ENCODE measurements around the gene MSMO1.
A peak's percentile ranks its signal among the peaks of the same experiment; 100 is the strongest.
"Not testable (repeated sequence)": the region's sequence is repeated elsewhere in the genome, so short reads cannot be mapped to it uniquely, and the experiment has no call there.

Gene MSMO1

GRCh38 chr4:165331823-165332222 is 4.4 kb downstream of the MSMO1 start:
- H3K27ac ChIP-seq, result no peak overlapping the region
- H3K36me3 ChIP-seq, result peaks cover 64% of the 10 kb centered on the region
- H3K9me3 ChIP-seq (ENCODE audit: severe bottlenecking), result no peaks in the 10 kb centered on the region
- TF ChIP-seq CTCF (IDR thresholded peaks at IDR 0.05; ENCODE audit: low read depth, low read length), result no peak
- no peak overlapping the region for H3K4me3 ChIP-seq (ENCODE audit: low read depth, low read length)
- no peaks in the 10 kb centered on the region for H3K27me3 ChIP-seq (ENCODE audit: insufficient read depth, low read depth, severe bottlenecking)
- no peak for DNase-seq

- no peak overlapping the region for H3K4me3 ChIP-seq (ENCODE audit: low read depth, low read length)
- no peak overlapping the region for H3K27ac ChIP-seq
- H3K27me3 ChIP-seq (ENCODE audit: insufficient read depth, low read depth, severe bottlenecking), result no peaks in the 10 kb centered on the region
- DNase-seq, result no peak
- peaks cover 71% of the 10 kb centered on the region for H3K36me3 ChIP-seq
- TF ChIP-seq CTCF (IDR thresholded peaks at IDR 0.05; ENCODE audit: low read depth, low read length), result no peak
- no peaks in the 10 kb centered on the region for H3K9me3 ChIP-seq (ENCODE audit: severe bottlenecking)
Observed at GRCh38 chr4:165332502-165332901, 5.0 kb downstream of the MSMO1 start.

- Histone ChIP-seq H3K4me3 (ENCODE audit: low read depth, low read length) (no peak overlapping the region), H3K27ac (no peak overlapping the region), H3K36me3 (peaks cover 85% of the 10 kb centered on the region), H3K27me3 (ENCODE audit: insufficient read depth, low read depth, severe bottlenecking) (no peaks in the 10 kb centered on the region), H3K9me3 (ENCODE audit: severe bottlenecking) (no peaks in the 10 kb centered on the region)
- no peak for TF ChIP-seq CTCF (IDR thresholded peaks at IDR 0.05; ENCODE audit: low read depth, low read length)
- DNase-seq, result no peak
Observed at GRCh38 chr4:165335163-165335703, 7.8 kb downstream of the MSMO1 start.

- DNase-seq, result no peak
- no peak overlapping the region for H3K27ac ChIP-seq
- H3K27me3 ChIP-seq (ENCODE audit: insufficient read depth, low read depth, severe bottlenecking), result no peaks in the 10 kb centered on the region
- no peaks in the 10 kb centered on the region for H3K9me3 ChIP-seq (ENCODE audit: severe bottlenecking)
- TF ChIP-seq CTCF (IDR thresholded peaks at IDR 0.05; ENCODE audit: low read depth, low read length), result no peak
- H3K4me3 ChIP-seq (ENCODE audit: low read depth, low read length), result no peak overlapping the region
- peaks cover 86% of the 10 kb centered on the region for H3K36me3 ChIP-seq
Observed at GRCh38 chr4:165336743-165337142, 9.3 kb downstream of the MSMO1 start.

- not testable (repeated sequence) for H3K27ac ChIP-seq; H3K4me3 ChIP-seq (ENCODE audit: low read depth, low read length); H3K9me3 ChIP-seq (ENCODE audit: severe bottlenecking); DNase-seq; H3K27me3 ChIP-seq (ENCODE audit: insufficient read depth, low read depth, severe bottlenecking)
- H3K36me3 ChIP-seq, result peaks cover 53% of the 10 kb centered on the region
Observed at GRCh38 chr4:165342340-165342739, 14.9 kb downstream of the MSMO1 start.

- no peak for DNase-seq
- Histone ChIP-seq H3K27ac (no peak overlapping the region), H3K36me3 (peaks cover 44% of the 10 kb centered on the region), H3K4me3 (ENCODE audit: low read depth, low read length) (no peak overlapping the region), H3K27me3 (ENCODE audit: insufficient read depth, low read depth, severe bottlenecking) (no peaks in the 10 kb centered on the region), H3K9me3 (ENCODE audit: severe bottlenecking) (no peaks in the 10 kb centered on the region)
- peak; percentile 53 for TF ChIP-seq CTCF (IDR thresholded peaks at IDR 0.05; ENCODE audit: low read depth, low read length)
Observed at GRCh38 chr4:165343353-165344191, 16.1 kb downstream of the MSMO1 start.

Measured in WERI-Rb-1 (cell line).